ENCODE results near the gene KCP.

Gene KCP

GRCh38 chr7:128906001-128906765, 4.3 kb downstream of the KCP start:
- no peaks in the 10 kb centered on the region for H3K9me3 ChIP-seq (ENCODE audit: control insufficient read depth in 5 of 5, low read length in 5 of 5)
- H3K4me1 ChIP-seq (ENCODE audit: control insufficient read depth in 5 of 5, insufficient read depth in 5 of 5, low read length in 5 of 5) = peaks cover 1 to 21% (median 17%) of the 10 kb centered on the region in 5 donors
- H3K4me3 ChIP-seq (ENCODE audit: low read depth in 1 of 5, low read length in 5 of 5) = no peak overlapping the region
- H3K27me3 ChIP-seq (ENCODE audit: control insufficient read depth in 5 of 5, insufficient read depth in 4 of 5, low read length in 5 of 5) = peaks cover 0 to 18% (median 7%) of the 10 kb centered on the region in 5 donors
- peaks cover 0 to 4% (median 0%) of the 10 kb centered on the region in 5 donors for H3K36me3 ChIP-seq (ENCODE audit: control insufficient read depth in 5 of 5, insufficient read depth in 5 of 5, low read length in 5 of 5)
- no peak overlapping the region for H3K9ac ChIP-seq (ENCODE audit: low read length in 5 of 5)
- no peak overlapping the region for H3K27ac ChIP-seq (ENCODE audit: low read depth, low read length)

GRCh38 chr7:128904381-128905197, 5.9 kb downstream of the KCP start:
- Histone ChIP-seq H3K27me3 (ENCODE audit: control insufficient read depth in 5 of 5, insufficient read depth in 4 of 5, low read length in 5 of 5) (peaks cover 0 to 11% (median 3%) of the 10 kb centered on the region in 5 donors), H3K36me3 (ENCODE audit: control insufficient read depth in 5 of 5, insufficient read depth in 5 of 5, low read length in 5 of 5) (peaks cover 0 to 4% (median 0%) of the 10 kb centered on the region in 5 donors), H3K27ac (ENCODE audit: low read depth, low read length) (no peak overlapping the region), H3K9me3 (ENCODE audit: control insufficient read depth in 5 of 5, low read length in 5 of 5) (peaks cover 0 to 4% (median 0%) of the 10 kb centered on the region in 5 donors), H3K9ac (ENCODE audit: low read length in 5 of 5) (no peak overlapping the region), H3K4me3 (ENCODE audit: low read depth in 1 of 5, low read length in 5 of 5) (no peak overlapping the region), H3K4me1 (ENCODE audit: control insufficient read depth in 5 of 5, insufficient read depth in 5 of 5, low read length in 5 of 5) (peaks cover 1 to 6% (median 3%) of the 10 kb centered on the region in 5 donors)

DNA sequence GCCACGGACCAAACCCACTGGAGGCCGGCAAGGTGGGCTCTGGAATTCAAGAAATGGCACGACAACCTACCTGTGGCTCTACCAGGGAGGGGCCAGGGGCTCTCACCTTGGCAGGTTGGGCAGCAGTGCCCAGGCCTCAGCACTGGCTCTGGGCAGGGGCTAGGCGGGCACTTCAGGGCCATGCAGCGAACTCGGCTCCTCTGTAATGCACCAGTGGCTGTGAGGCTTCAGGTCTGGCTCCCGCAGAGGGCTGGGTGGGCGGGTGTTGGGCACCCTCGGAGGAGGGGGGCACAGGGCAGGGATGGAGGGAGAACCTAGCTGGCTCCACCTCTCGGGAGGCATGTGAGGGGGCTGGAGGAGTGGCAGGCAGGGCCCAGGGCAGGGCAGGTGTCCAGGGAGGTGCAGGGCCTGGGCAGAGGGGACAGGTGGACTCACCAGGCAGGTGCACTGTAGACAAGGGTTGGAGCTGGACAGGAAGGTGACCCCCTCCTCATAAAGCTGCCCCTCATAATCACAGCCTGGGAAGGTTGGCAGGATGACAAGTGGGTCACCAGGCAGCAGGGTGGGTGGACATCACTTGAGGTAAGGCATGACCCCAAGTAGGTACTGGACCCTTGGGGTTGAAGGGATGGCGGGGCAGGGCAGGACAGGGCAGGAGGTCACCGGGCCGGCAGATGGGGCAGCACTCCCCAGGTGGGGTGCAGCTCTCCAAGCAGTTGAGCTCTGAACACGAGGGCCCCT, 6.7 kb downstream of the KCP start:
- Histone ChIP-seq H3K9me3 (ENCODE audit: control insufficient read depth in 5 of 5, low read length in 5 of 5) (peaks cover 0 to 7% (median 3%) of the 10 kb centered on the region in 5 donors), H3K36me3 (ENCODE audit: control insufficient read depth in 5 of 5, insufficient read depth in 5 of 5, low read length in 5 of 5) (peaks cover 0 to 4% (median 0%) of the 10 kb centered on the region in 5 donors), H3K27ac (ENCODE audit: low read depth, low read length) (no peak overlapping the region), H3K27me3 (ENCODE audit: control insufficient read depth in 5 of 5, insufficient read depth in 4 of 5, low read length in 5 of 5) (peaks cover 0 to 3% (median 0%) of the 10 kb centered on the region in 5 donors), H3K9ac (ENCODE audit: low read length in 5 of 5) (no peak overlapping the region), H3K4me3 (ENCODE audit: low read depth in 1 of 5, low read length in 5 of 5) (no peak overlapping the region), H3K4me1 (ENCODE audit: control insufficient read depth in 5 of 5, insufficient read depth in 5 of 5, low read length in 5 of 5) (no peaks in the 10 kb centered on the region)

- Histone ChIP-seq H3K27ac (ENCODE audit: low read depth, low read length) (no peak overlapping the region), H3K9me3 (ENCODE audit: control insufficient read depth in 5 of 5, low read length in 5 of 5) (peaks cover 0 to 7% (median 3%) of the 10 kb centered on the region in 5 donors), H3K4me3 (ENCODE audit: low read depth in 1 of 5, low read length in 5 of 5) (no peak overlapping the region), H3K36me3 (ENCODE audit: control insufficient read depth in 5 of 5, insufficient read depth in 5 of 5, low read length in 5 of 5) (peaks cover 0 to 4% (median 0%) of the 10 kb centered on the region in 5 donors), H3K4me1 (ENCODE audit: control insufficient read depth in 5 of 5, insufficient read depth in 5 of 5, low read length in 5 of 5) (no peaks in the 10 kb centered on the region), H3K27me3 (ENCODE audit: control insufficient read depth in 5 of 5, insufficient read depth in 4 of 5, low read length in 5 of 5) (peaks cover 0 to 3% (median 0%) of the 10 kb centered on the region in 5 donors), H3K9ac (ENCODE audit: low read length in 5 of 5) (no peak overlapping the region)
Measured at GRCh38 chr7:128902761-128903585, 7.5 kb downstream of the KCP start.

- H3K4me1 ChIP-seq (ENCODE audit: control insufficient read depth in 5 of 5, insufficient read depth in 5 of 5, low read length in 5 of 5) = no peaks in the 10 kb centered on the region
- peaks cover 0 to 7% (median 3%) of the 10 kb centered on the region in 5 donors for H3K9me3 ChIP-seq (ENCODE audit: control insufficient read depth in 5 of 5, low read length in 5 of 5)
- H3K27ac ChIP-seq (ENCODE audit: low read depth, low read length) = no peak overlapping the region
- H3K9ac ChIP-seq (ENCODE audit: low read length in 5 of 5) = no peak overlapping the region
- no peak overlapping the region for H3K4me3 ChIP-seq (ENCODE audit: low read depth in 1 of 5, low read length in 5 of 5)
- H3K27me3 ChIP-seq (ENCODE audit: control insufficient read depth in 5 of 5, insufficient read depth in 4 of 5, low read length in 5 of 5) = no peaks in the 10 kb centered on the region
- no peaks in the 10 kb centered on the region for H3K36me3 ChIP-seq (ENCODE audit: control insufficient read depth in 5 of 5, insufficient read depth in 5 of 5, low read length in 5 of 5)
Measured at GRCh38 chr7:128900237-128900636, 10.3 kb downstream of the KCP start.

DNA sequence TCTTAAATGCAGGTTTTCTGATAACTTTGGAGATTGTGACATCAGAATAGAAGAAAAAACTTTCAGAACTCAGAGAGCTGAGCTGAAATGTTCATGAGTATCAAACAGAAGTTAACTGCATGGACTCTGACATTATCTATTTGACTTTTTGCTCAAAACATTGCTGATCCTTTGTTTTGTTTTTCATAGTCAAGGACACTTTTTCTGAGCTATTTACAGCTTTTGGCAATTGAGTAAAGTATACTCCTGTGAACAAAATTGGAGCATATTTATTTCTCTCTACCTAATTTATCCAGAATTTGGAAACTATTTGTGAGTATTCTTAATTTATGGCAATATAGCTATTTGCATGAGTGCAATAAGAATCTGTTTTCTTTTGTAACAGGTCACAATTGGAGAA, 11.1 kb downstream of the KCP start:
- H3K36me3 ChIP-seq (ENCODE audit: control insufficient read depth in 5 of 5, insufficient read depth in 5 of 5, low read length in 5 of 5) = no peaks in the 10 kb centered on the region
- no peaks in the 10 kb centered on the region for H3K4me1 ChIP-seq (ENCODE audit: control insufficient read depth in 5 of 5, insufficient read depth in 5 of 5, low read length in 5 of 5)
- H3K27me3 ChIP-seq (ENCODE audit: control insufficient read depth in 5 of 5, insufficient read depth in 4 of 5, low read length in 5 of 5) = no peaks in the 10 kb centered on the region
- no peak overlapping the region for H3K27ac ChIP-seq (ENCODE audit: low read depth, low read length)
- H3K4me3 ChIP-seq (ENCODE audit: low read depth in 1 of 5, low read length in 5 of 5) = no peak overlapping the region
- H3K9ac ChIP-seq (ENCODE audit: low read length in 5 of 5) = no peak overlapping the region
- peaks cover 0 to 7% (median 3%) of the 10 kb centered on the region in 5 donors for H3K9me3 ChIP-seq (ENCODE audit: control insufficient read depth in 5 of 5, low read length in 5 of 5)

- Histone ChIP-seq H3K9ac (ENCODE audit: low read length in 5 of 5) (no peak overlapping the region), H3K36me3 (ENCODE audit: control insufficient read depth in 5 of 5, insufficient read depth in 5 of 5, low read length in 5 of 5) (no peaks in the 10 kb centered on the region), H3K9me3 (ENCODE audit: control insufficient read depth in 5 of 5, low read length in 5 of 5) (peaks cover 0 to 7% (median 3%) of the 10 kb centered on the region in 5 donors), H3K27me3 (ENCODE audit: control insufficient read depth in 5 of 5, insufficient read depth in 4 of 5, low read length in 5 of 5) (peaks cover 0 to 8% (median 5%) of the 10 kb centered on the region in 5 donors), H3K27ac (ENCODE audit: low read depth, low read length) (no peak overlapping the region), H3K4me3 (ENCODE audit: low read depth in 1 of 5, low read length in 5 of 5) (no peak overlapping the region), H3K4me1 (ENCODE audit: control insufficient read depth in 5 of 5, insufficient read depth in 5 of 5, low read length in 5 of 5) (no peaks in the 10 kb centered on the region)
Measured at GRCh38 chr7:128895320-128895719, 15.2 kb downstream of the KCP start.

DNA sequence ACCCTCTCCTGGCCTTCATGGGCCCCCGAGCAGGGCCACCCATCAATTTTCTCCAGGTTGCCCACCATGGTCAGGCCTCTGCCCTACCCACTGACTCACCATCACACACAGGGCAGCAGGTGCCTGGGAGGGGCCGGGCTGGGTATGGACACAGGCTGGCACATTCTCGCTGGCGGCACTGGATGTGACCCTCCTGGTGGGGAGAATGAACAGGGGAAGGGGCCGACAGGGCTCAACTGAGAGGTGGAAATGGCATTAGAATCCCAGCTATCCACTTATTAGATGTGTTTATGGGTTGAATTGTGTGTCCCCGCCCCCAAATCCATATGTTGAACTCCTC, 16.4 kb downstream of the KCP start:
- Histone ChIP-seq H3K27me3 (ENCODE audit: control insufficient read depth in 5 of 5, insufficient read depth in 4 of 5, low read length in 5 of 5) (peaks cover 0 to 10% (median 5%) of the 10 kb centered on the region in 5 donors), H3K27ac (ENCODE audit: low read depth, low read length) (no peak overlapping the region), H3K4me1 (ENCODE audit: control insufficient read depth in 5 of 5, insufficient read depth in 5 of 5, low read length in 5 of 5) (no peaks in the 10 kb centered on the region), H3K4me3 (ENCODE audit: low read depth in 1 of 5, low read length in 5 of 5) (no peak overlapping the region), H3K9ac (ENCODE audit: low read length in 5 of 5) (no peak overlapping the region), H3K36me3 (ENCODE audit: control insufficient read depth in 5 of 5, insufficient read depth in 5 of 5, low read length in 5 of 5) (no peaks in the 10 kb centered on the region), H3K9me3 (ENCODE audit: control insufficient read depth in 5 of 5, low read length in 5 of 5) (peaks cover 0 to under 1% (median 0%) of the 10 kb centered on the region in 5 donors)

Measured in subcutaneous abdominal adipose tissue (tissue), 5 donors.